Panc1 (cell line): ENCODE measurements around the gene SYCE3. TPM values are rescaled to one million over a fixed set of nuclear protein-coding genes. Genes with fewer than 3 reads are reported as not detected.

Experiments
- ATAC-seq: fragments of 200-7000 bp; cut with Tn5 transposase; 2 replicates; pipeline ENCODE4 v1.9.1; 2020; ENCODE audit warnings: mild to moderate bottlenecking, moderate library complexity
- BruUV-seq: library from RNA; stranded (reverse); fragments of 400-500 nt; replicated peaks from 2 replicates; lab custom pipeline; 2021; lab: Mats Ljungman, UMichigan
- CTCF ChIA-PET: fragments of 300-600 bp; sonication (Branson Sonifier 250); formaldehyde crosslinking; loops from one replicate; lab custom pipeline; 2022; ENCODE audit warnings: antibody characterized with exemption; lab: Charles Lee
- POLR2A ChIA-PET: fragments of 300-600 bp; sonication (Branson Sonifier 250); formaldehyde crosslinking; loops from one replicate; lab custom pipeline; 2022; ENCODE audit warnings: antibody characterized with exemption; lab: Charles Lee
- DNase-seq: peaks from one replicate; pipeline ENCODE4 v3.0.0-alpha.2; 2010; ENCODE audit warnings: low read depth, low spot score
- H3K27ac ChIP-seq: 2 replicates; pipeline ENCODE4 v1.5.1; 2011; ENCODE audit warnings: mild to moderate bottlenecking, low read length, inconsistent platforms
- H3K27me3 ChIP-seq: fragments of 200-500 bp; sonication (Bioruptor generic); 2 replicates; pipeline ENCODE4 v1.6.0; 2014; ENCODE audit warnings: low read length, inconsistent platforms; ENCODE audit not compliant: control insufficient read depth, insufficient read depth
- H3K36me3 ChIP-seq: fragments of 200-500 bp; sonication (Bioruptor generic); 2 replicates; pipeline ENCODE4 v1.5.1; 2014; ENCODE audit warnings: inconsistent platforms, mild to moderate bottlenecking, low read length, moderate library complexity; ENCODE audit not compliant: control insufficient read depth, insufficient read depth
- H3K4me1 ChIP-seq: 2 replicates; pipeline ENCODE4 v1.5.1; 2011; ENCODE audit warnings: inconsistent platforms, mild to moderate bottlenecking, low read length, moderate library complexity; ENCODE audit not compliant: control insufficient read depth, insufficient read depth
- H3K4me3 ChIP-seq, 2 experiments: 2 replicates each; pipeline ENCODE4 v1.5.1; 2011 to 2012; ENCODE audit warnings: low read depth in 2 of 2, low read length in 2 of 2, mild to moderate bottlenecking in 2 of 2, inconsistent platforms in 1 of 2, moderate library complexity in 1 of 2
- H3K9me3 ChIP-seq: fragments of 200-500 bp; sonication (Bioruptor generic); 2 replicates; pipeline ENCODE4 v1.5.1; 2014; ENCODE audit warnings: low read depth, mild to moderate bottlenecking, inconsistent platforms, low read length, moderate library complexity; ENCODE audit not compliant: control insufficient read depth, insufficient read depth
- POLR2AphosphoS5 ChIP-seq: IDR thresholded peaks from 2 replicates; pipeline ENCODE4 v1.6.1; 2012; ENCODE audit warnings: mild to moderate bottlenecking, low read depth, low read length, moderate library complexity
- SIN3A ChIP-seq: IDR thresholded peaks from 2 replicates; pipeline ENCODE4 v1.6.1; 2012; ENCODE audit warnings: low read depth, mild to moderate bottlenecking, low read length, moderate library complexity, borderline replicate concordance; ENCODE audit not compliant: insufficient read depth
- TCF7L2 ChIP-seq: IDR thresholded peaks from 2 replicates; pipeline ENCODE4 v1.6.1; 2011; ENCODE audit warnings: mild to moderate bottlenecking, low read depth, low read length, inconsistent platforms
- in situ Hi-C: cut with HindIII; loops from 2 replicates; pipeline ENCODE4 v1.10.0; 2016; ENCODE audit warnings: low sequenced_read_pairs, low pct_unique_long_range_greater_than_20kb
- intact Hi-C: fragments of 100-400 bp; cut with micrococcal nuclease; formaldehyde crosslinking; loops from one replicate; pipeline ENCODE4 v1.10.0; 2022; ENCODE audit not compliant: unreplicated experiment
- total RNA-seq: library from RNA; stranded (reverse); gene quantifications from one replicate; pipeline ENCODE4 v1.2.1, GENCODE V29; 2021; ENCODE audit not compliant: unreplicated experiment
- TF ChIP-seq, protein P1 (sequence below): fragments of 450-650 bp; IDR thresholded peaks from 2 replicates; pipeline ENCODE4 v1.5.1; 2017; ENCODE audit warnings: mild to moderate bottlenecking
- TF ChIP-seq, protein P2 (sequence below), 2 experiments: IDR thresholded peaks; 2 replicates each; pipeline ENCODE4 v1.6.1; 2011 to 2012; ENCODE audit warnings: low read depth in 2 of 2, control low read depth in 1 of 2, low read length in 1 of 2, mild to moderate bottlenecking in 1 of 2, moderate library complexity in 1 of 2; ENCODE audit not compliant: insufficient read depth in 1 of 2

SYCE3 gene
- total RNA-seq, 1 experiment from 2014 or later: not detected

DNA sequence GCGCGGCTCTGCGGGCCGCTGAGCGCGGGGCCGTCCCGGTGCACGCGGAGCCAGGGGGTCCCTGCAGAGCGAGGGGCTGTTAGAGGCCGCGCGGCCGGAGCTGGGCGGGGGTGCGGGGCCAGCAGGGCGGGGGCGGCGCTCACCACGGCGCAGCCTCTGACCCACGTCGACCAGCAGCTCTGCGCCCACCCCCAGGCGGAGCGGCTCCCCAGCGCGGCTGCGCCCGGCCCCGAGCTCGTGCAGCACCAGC lies 36.9 kb downstream of the SYCE3 start:
- in situ Hi-C loops (no loop called here), intact Hi-C loops (no loop called here)
- H3K4me3 ChIP-seq: peak overlapping the region; percentile 65 to 69
- ATAC-seq (peak; percentile 32; the same call in 1 of the 2 replicates), DNase-seq (no peak)
- no peaks in the 10 kb centered on the region for H3K9me3 ChIP-seq
- H3K27ac ChIP-seq: no peak overlapping the region; the same call in 1 of the 2 replicates
- BruUV-seq: no TSS peak
- H3K36me3 ChIP-seq: no peaks in the 10 kb centered on the region; the same call in 1 of the 2 replicates
- no peaks in the 10 kb centered on the region for H3K27me3 ChIP-seq
- CTCF ChIA-PET: interaction anchor here (0.7 to 1.4 kb wide), 5 partner anchors 9 to 95 kb away, joined by 3 to 12 read pairs (median 9); partner anchors contain the start of genes LMF2 and NCAPH2
- POLR2A ChIA-PET: interaction anchor here (0.5 to 0.6 kb wide), 2 partner anchors 24 to 174 kb away, joined by 3 read pairs; no protein-coding TSS in a partner anchor
- no peak for TF ChIP-seq TCF7L2
- TF ChIP-seq SIN3A: no peak
- no peak for TF ChIP-seq POLR2AphosphoS5
- TF ChIP-seq, protein P1, sequence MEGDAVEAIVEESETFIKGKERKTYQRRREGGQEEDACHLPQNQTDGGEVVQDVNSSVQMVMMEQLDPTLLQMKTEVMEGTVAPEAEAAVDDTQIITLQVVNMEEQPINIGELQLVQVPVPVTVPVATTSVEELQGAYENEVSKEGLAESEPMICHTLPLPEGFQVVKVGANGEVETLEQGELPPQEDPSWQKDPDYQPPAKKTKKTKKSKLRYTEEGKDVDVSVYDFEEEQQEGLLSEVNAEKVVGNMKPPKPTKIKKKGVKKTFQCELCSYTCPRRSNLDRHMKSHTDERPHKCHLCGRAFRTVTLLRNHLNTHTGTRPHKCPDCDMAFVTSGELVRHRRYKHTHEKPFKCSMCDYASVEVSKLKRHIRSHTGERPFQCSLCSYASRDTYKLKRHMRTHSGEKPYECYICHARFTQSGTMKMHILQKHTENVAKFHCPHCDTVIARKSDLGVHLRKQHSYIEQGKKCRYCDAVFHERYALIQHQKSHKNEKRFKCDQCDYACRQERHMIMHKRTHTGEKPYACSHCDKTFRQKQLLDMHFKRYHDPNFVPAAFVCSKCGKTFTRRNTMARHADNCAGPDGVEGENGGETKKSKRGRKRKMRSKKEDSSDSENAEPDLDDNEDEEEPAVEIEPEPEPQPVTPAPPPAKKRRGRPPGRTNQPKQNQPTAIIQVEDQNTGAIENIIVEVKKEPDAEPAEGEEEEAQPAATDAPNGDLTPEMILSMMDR: no peak
- TF ChIP-seq, protein P2, sequence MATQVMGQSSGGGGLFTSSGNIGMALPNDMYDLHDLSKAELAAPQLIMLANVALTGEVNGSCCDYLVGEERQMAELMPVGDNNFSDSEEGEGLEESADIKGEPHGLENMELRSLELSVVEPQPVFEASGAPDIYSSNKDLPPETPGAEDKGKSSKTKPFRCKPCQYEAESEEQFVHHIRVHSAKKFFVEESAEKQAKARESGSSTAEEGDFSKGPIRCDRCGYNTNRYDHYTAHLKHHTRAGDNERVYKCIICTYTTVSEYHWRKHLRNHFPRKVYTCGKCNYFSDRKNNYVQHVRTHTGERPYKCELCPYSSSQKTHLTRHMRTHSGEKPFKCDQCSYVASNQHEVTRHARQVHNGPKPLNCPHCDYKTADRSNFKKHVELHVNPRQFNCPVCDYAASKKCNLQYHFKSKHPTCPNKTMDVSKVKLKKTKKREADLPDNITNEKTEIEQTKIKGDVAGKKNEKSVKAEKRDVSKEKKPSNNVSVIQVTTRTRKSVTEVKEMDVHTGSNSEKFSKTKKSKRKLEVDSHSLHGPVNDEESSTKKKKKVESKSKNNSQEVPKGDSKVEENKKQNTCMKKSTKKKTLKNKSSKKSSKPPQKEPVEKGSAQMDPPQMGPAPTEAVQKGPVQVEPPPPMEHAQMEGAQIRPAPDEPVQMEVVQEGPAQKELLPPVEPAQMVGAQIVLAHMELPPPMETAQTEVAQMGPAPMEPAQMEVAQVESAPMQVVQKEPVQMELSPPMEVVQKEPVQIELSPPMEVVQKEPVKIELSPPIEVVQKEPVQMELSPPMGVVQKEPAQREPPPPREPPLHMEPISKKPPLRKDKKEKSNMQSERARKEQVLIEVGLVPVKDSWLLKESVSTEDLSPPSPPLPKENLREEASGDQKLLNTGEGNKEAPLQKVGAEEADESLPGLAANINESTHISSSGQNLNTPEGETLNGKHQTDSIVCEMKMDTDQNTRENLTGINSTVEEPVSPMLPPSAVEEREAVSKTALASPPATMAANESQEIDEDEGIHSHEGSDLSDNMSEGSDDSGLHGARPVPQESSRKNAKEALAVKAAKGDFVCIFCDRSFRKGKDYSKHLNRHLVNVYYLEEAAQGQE (IDR thresholded peaks at IDR 0.05; ENCODE audit: insufficient read depth in 1 of 2, low read depth in 2 of 2, low read length in 1 of 2): no peak
- H3K4me1 ChIP-seq: peaks cover 4% of the 10 kb centered on the region

DNA sequence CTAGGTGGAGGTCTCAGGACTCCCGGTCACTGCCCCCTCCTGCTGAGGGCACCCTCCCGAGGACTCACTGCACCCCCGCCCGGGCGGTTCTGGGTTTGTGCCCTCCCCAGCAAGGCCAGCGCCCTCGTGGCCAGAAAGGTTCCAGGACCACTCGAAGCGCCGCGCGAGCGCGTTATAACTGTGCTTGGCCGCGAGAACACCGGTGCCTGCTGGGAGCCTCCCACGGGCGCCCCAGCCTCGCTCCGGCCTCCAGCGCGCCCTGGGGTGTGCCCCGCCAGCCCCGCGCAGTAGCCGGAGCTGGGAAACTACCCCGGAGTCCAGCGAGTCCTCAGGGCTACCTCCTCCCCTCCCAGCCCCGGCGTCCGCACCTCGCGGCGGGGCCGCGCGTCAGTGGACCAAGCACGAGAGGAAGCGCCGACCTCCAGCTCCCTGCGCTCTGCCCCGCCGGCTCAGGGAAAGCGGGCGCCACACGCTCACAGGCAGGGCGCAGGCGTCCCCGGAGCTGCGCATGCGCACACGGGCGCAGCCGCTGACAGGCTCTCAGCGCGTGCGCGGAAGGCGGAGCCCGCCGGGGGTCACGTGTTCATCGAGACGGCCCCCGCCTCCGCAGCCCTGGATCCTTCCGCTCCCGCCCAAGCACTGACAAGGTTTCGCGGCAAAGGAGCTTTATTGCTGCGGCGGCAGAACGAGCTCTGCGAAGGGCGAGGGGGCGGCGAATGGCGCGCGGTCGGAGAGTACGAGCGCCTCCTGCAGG lies 37.4 kb downstream of the SYCE3 start, which contains the start of gene SCO2:
TSS of gene SCO2 (minus strand) at position 495 of the 754 bp plus-strand sequence. CDS start 1,187 bp downstream, outside the sequence.
- no TSS peak for BruUV-seq
- ChIA-PET CTCF (interaction anchor here (0.7 to 1.4 kb wide), 5 partner anchors 10 to 95 kb away, joined by 3 to 12 read pairs (median 9); partner anchors contain the start of genes LMF2 and NCAPH2), POLR2A (interaction anchor here (0.5 kb wide), 1 partner anchor 24 kb away, joined by 3 read pairs; no protein-coding TSS in a partner anchor)
- no peak for DNase-seq
- TF ChIP-seq TCF7L2: no peak
- TF ChIP-seq, protein P2 (IDR thresholded peaks at IDR 0.05; ENCODE audit: insufficient read depth in 1 of 2, low read depth in 2 of 2, low read length in 1 of 2): no peak
- TF ChIP-seq POLR2AphosphoS5: peak; percentile 39
- TF ChIP-seq, protein P1: no peak
- TF ChIP-seq SIN3A: no peak; the same call in 1 of the 2 replicates
- peak; percentile 56 for ATAC-seq
- Histone ChIP-seq H3K36me3 (no peaks in the 10 kb centered on the region; the same call in 1 of the 2 replicates), H3K4me3 (peak within 1 kb of the TSS; percentile 65 to 69), H3K9me3 (no peaks in the 10 kb centered on the region), H3K4me1 (peaks cover 4% of the 10 kb centered on the region), H3K27me3 (no peaks in the 10 kb centered on the region), H3K27ac (peak within 1 kb of the TSS; percentile 82)
- in situ Hi-C loops (no loop called here), intact Hi-C loops (no loop called here)
